Body of pancreas (tissue), 4 donors: ENCODE results near the gene SLCO3A1. TPM values are rescaled to one million over a fixed set of nuclear protein-coding genes. Genes with fewer than 3 reads are reported as not detected.

Source experiments
- ATAC-seq: fragments of 150-250 bp; one replicate; pipeline ENCODE4 v1.9.1; 2016
- DNase-seq, 4 donors: peaks; one replicate each; pipeline ENCODE4 v3.0.0-alpha.2; 2019
- H3K27ac ChIP-seq, 4 donors: fragments of 200-600 bp; sonication (generic); 1 replicate in 3 of 4; 2 replicates in 1 of 4; pipeline versions ENCODE4 v1.5.1 to v1.6.1; 2016 to 2019; ENCODE audit warnings: mild to moderate bottlenecking in 1 of 4, mixed read lengths in 1 of 4, moderate library complexity in 1 of 4
- H3K27me3 ChIP-seq, 2 donors: fragments of 200-600 bp; sonication (generic); one replicate each; pipeline ENCODE4 v1.6.0; 2016; ENCODE audit warnings: mild to moderate bottlenecking in 1 of 2
- H3K36me3 ChIP-seq, 2 donors: fragments of 200-600 bp; sonication (generic); replicated peaks in 1 of 2; 2 replicates each; pipeline ENCODE4 v1.5.1; 2016; ENCODE audit warnings: low read depth in 2 of 2; ENCODE audit not compliant: insufficient read depth in 1 of 2
- H3K4me1 ChIP-seq: fragments of 200-600 bp; sonication (generic); one replicate; pipeline ENCODE4 v1.6.0; 2016
- H3K4me3 ChIP-seq, 2 donors: fragments of 200-600 bp; sonication (generic); 1 replicate in 1 of 2; 2 replicates in 1 of 2; pipeline ENCODE4 v1.5.1; 2016 to 2019
- H3K9me3 ChIP-seq, 3 donors: fragments of 200-600 bp; sonication (generic); 1 replicate in 2 of 3; 2 replicates in 1 of 3; pipeline ENCODE4 v1.5.1; 2016
- CTCF ChIP-seq, 7 experiments: fragments of 450-650 bp in 4 of 7; fragments of 200-600 bp in 3 of 7; sonication (generic) in 3 of 7; IDR thresholded peaks; one replicate each; pipeline ENCODE4 v1.5.1; 2016 to 2019; ENCODE audit warnings: antibody characterized with exemption in 7 of 7
- POLR2A ChIP-seq, 3 donors: fragments of 450-650 bp; IDR thresholded peaks; one replicate each; pipeline ENCODE4 v1.6.1; 2016; ENCODE audit warnings: antibody characterized with exemption in 3 of 3, mild to moderate bottlenecking in 2 of 3
- WGBS, 2 donors: methylation state at CpG; one replicate each; pipeline ENCODE4 v1.1.5; 2017; 5-methylcytosine and 5-hydroxymethylcytosine counted together
- intact Hi-C: fragments of 100-400 bp; cut with DNase I; formaldehyde crosslinking; loops from one replicate; pipeline ENCODE4 v1.15.1; 2023
- total RNA-seq, 2 donors: library from RNA; depleted of rRNA; stranded (reverse); fragments of >200 nt; gene quantifications; one replicate each; pipeline ENCODE4 v1.1.0, GENCODE V29; 2016

Gene SLCO3A1
- total RNA-seq, 2 donors from 2014 or later, result 5.7 to 12.9 TPM

GRCh38 chr15:92112180-92112579 lies 258.7 kb downstream of the SLCO3A1 start:
- H3K4me3 ChIP-seq, result no peak overlapping the region
- 50 to 66% methylated on average over 3 of the region's 3 CpGs for WGBS, 2 donors
- H3K27me3 ChIP-seq, result no peaks in the 10 kb centered on the region
- no peaks in the 10 kb centered on the region for H3K36me3 ChIP-seq
- DNase-seq, result no peak
- ATAC-seq, result no peak
- H3K9me3 ChIP-seq, result no peaks in the 10 kb centered on the region
- TF ChIP-seq CTCF (IDR thresholded peaks at IDR 0.05) (no peak), POLR2A (IDR thresholded peaks at IDR 0.05) (no peak)
- no peak overlapping the region for H3K27ac ChIP-seq
- intact Hi-C loops, result no loop called here
- no peaks in the 10 kb centered on the region for H3K4me1 ChIP-seq

- Histone ChIP-seq H3K27ac (no peak overlapping the region), H3K36me3 (no peaks in the 10 kb centered on the region), H3K4me3 (no peak overlapping the region), H3K9me3 (no peaks in the 10 kb centered on the region), H3K4me1 (no peaks in the 10 kb centered on the region), H3K27me3 (no peaks in the 10 kb centered on the region)
- WGBS, 2 donors, result 70 to 73% methylated on average over 3 of the region's 3 CpGs
- no peak for TF ChIP-seq POLR2A (IDR thresholded peaks at IDR 0.05)
- TF ChIP-seq CTCF (IDR thresholded peaks at IDR 0.05), result no peak
- DNase-seq, result no peak
- intact Hi-C loops, result no loop called here
- no peak for ATAC-seq
Observed at GRCh38 chr15:92112711-92113110, 259.2 kb downstream of the SLCO3A1 start.

GRCh38 chr15:92113832-92114231 lies 260.3 kb downstream of the SLCO3A1 start:
- Histone ChIP-seq H3K4me3 (no peak overlapping the region), H3K4me1 (no peaks in the 10 kb centered on the region), H3K36me3 (no peaks in the 10 kb centered on the region), H3K27ac (no peak overlapping the region), H3K27me3 (no peaks in the 10 kb centered on the region), H3K9me3 (no peaks in the 10 kb centered on the region)
- intact Hi-C loops, result no loop called here
- ATAC-seq (no peak), DNase-seq (no peak)
- WGBS, 2 donors, result 77 to 93% methylated on average over 2 to 3 of the region's 3 CpGs
- TF ChIP-seq POLR2A (IDR thresholded peaks at IDR 0.05) (no peak), CTCF (IDR thresholded peaks at IDR 0.05) (no peak)

- no peak for TF ChIP-seq POLR2A (IDR thresholded peaks at IDR 0.05)
- no peak for TF ChIP-seq CTCF (IDR thresholded peaks at IDR 0.05)
- intact Hi-C loops, result no loop called here
- Histone ChIP-seq H3K4me3 (no peak overlapping the region), H3K9me3 (no peaks in the 10 kb centered on the region), H3K4me1 (no peaks in the 10 kb centered on the region), H3K27ac (no peak overlapping the region), H3K36me3 (no peaks in the 10 kb centered on the region), H3K27me3 (no peaks in the 10 kb centered on the region)
- 78 to 94% methylated on average over 1 of the region's 1 CpG for WGBS, 2 donors
- ATAC-seq (no peak), DNase-seq (no peak)
Observed at GRCh38 chr15:92115834-92116233, 262.3 kb downstream of the SLCO3A1 start.

GRCh38 chr15:92116330-92116729 lies 262.8 kb downstream of the SLCO3A1 start:
- H3K27ac ChIP-seq, result no peak overlapping the region
- no peak for DNase-seq
- no peaks in the 10 kb centered on the region for H3K36me3 ChIP-seq
- TF ChIP-seq POLR2A (IDR thresholded peaks at IDR 0.05) (no peak), CTCF (IDR thresholded peaks at IDR 0.05) (no peak)
- no peaks in the 10 kb centered on the region for H3K4me1 ChIP-seq
- ATAC-seq, result no peak
- H3K27me3 ChIP-seq, result no peaks in the 10 kb centered on the region
- intact Hi-C loops, result no loop called here
- 81 to 83% methylated on average over 5 of the region's 5 CpGs for WGBS, 2 donors
- no peaks in the 10 kb centered on the region for H3K9me3 ChIP-seq
- no peak overlapping the region for H3K4me3 ChIP-seq
